ENCODE measurements around the gene ZNF654. TPM values are rescaled to one million over a fixed set of nuclear protein-coding genes. Genes with fewer than 3 reads are reported as not detected.

Gene ZNF654
- total RNA-seq: 29.7 and 30.7 TPM in 2 replicates

DNA sequence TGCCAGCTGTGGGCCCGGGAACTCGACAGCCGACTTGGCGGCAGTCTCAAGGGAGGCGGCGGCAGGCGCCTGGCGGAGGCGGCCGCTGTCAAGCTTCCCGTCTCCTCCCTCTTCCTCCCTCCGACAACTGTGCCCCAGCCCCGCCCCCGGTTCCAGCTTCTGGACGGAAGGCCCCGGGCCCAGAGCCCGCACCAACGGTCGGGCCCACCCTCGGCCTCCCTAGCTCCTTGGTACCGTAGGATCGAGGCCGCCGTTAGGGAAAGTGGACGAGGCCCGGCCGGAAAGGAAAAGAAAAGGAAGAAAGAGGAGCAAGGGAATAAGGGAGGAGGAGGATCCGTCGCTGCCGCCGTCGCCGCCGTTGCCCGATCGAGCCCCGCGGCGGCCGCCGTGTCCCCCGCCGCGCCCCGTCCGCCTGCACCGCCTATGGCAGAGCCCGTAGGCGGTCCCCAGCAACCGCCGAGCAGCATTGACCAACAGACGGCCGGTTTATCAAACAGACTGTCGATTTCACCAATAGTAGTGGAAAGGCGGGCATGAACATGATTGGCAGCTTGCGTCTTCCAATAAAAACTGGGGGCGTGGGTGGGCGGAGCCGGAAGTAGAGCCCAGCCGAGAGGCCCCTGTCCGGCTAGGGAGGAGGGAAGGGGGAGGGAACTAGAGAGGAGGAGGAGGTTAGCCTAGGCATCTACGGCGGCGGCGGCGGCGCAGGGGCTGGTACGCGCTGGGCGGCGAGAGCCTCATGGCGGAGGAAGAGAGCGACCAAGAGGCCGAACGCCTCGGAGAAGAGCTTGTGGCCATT lies at the start of gene ZNF654, which contains the start of gene CGGBP1:
Gene ZNF654, plus strand, starts transcription at position 675 of the 799 bp plus-strand sequence. Its CDS starts 65 bp downstream, at position 740.
Gene CGGBP1, minus strand, starts transcription at position 425 of the 799 bp plus-strand sequence. CDS start 3,029 bp downstream, outside the sequence.

DNA sequence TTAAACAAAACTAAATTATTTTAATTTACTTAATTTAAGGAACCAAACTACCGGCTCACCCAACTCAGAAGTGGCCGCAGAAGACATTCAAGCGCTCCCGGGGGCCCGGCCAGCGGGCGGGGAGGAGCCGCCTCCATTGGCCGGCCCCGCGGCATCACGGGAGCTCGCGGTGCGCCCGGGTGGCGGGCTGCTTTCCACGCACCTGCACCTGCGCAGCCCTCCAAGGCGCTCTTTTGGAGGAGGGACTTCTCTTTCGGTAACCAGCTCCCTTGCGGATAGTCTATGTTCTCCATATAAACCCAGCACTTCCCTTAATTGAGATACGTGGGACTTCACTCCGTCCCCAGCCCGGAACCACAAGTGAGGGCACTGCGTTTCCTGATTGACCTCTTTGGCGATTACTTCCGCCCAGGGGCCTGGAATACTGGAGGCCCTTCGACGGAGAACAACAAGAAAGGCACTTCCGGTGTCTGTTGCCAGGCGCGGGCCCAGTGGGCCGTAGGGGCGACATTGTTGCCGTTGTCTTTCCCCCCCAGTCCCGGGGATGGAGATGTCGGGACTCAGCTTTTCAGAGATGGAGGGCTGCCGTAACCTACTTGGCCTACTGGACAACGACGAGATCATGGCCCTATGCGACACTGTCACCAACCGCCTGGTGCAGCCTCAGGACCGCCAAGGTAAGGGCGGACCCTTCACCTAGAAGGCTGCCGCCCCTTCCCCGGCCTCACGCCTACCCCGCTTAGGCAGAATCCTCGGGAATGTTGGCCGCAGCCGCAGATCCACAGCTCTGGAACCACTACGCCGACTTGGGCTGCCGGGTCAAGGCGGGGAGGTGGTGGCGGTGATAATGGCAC lies 90.7 kb downstream of the ZNF654 start, which contains the start of gene C3orf38:
Gene C3orf38, plus strand, starts transcription at position 451 of the 854 bp plus-strand sequence. Its CDS starts 94 bp downstream, at position 545.

Other genes starting within 250 kb of the ZNF654 start
- 70.7 and 83.0 TPM in 2 replicates for gene CGGBP1, start 250 bp upstream of the ZNF654 start, total RNA-seq
- gene C3orf38, start 90.7 kb downstream of the ZNF654 start, total RNA-seq: 26.5 and 27.6 TPM in 2 replicates

All from smooth muscle cell of the umbilical artery (primary cell).